DOHH2 (cell line): ENCODE results near the gene MYLK.
"Not testable (repeated sequence)": the region's sequence is repeated elsewhere in the genome, so short reads cannot be mapped to it uniquely, and the experiment has no call there.

ENCODE experiments used
- H3F3A ChIP-seq: fragments of 200-600 bp; sonication (generic), shearing (Covaris generic); 2 replicates; pipeline ENCODE4 v1.6.0; 2016; ENCODE audit warnings: antibody characterized with exemption, mild to moderate bottlenecking; ENCODE audit not compliant: control insufficient read depth, insufficient read depth
- H3K27ac ChIP-seq: fragments of 200-600 bp; sonication (generic); 2 replicates; pipeline ENCODE4 v1.5.1; 2014; ENCODE audit warnings: low read depth, mild to moderate bottlenecking, low read length, moderate library complexity
- H3K27me3 ChIP-seq: fragments of 200-600 bp; sonication (generic); 2 replicates; pipeline ENCODE4 v1.6.1; 2014; ENCODE audit warnings: mild to moderate bottlenecking, low read length, mixed read lengths; ENCODE audit not compliant: control insufficient read depth
- H3K36me3 ChIP-seq: fragments of 200-600 bp; sonication (generic); 2 replicates; pipeline ENCODE4 v1.6.1; 2014; ENCODE audit warnings: mild to moderate bottlenecking, low read length, moderate library complexity, mixed read lengths; ENCODE audit not compliant: control insufficient read depth
- H3K4me1 ChIP-seq: fragments of 200-600 bp; sonication (generic); 2 replicates; pipeline ENCODE4 v1.6.1; 2014; ENCODE audit warnings: mild to moderate bottlenecking, low read length, mixed read lengths; ENCODE audit not compliant: control insufficient read depth
- H3K4me2 ChIP-seq: fragments of 200-600 bp; sonication (generic); 2 replicates; pipeline ENCODE4 v1.6.0; 2014; ENCODE audit warnings: mild to moderate bottlenecking, low read length, moderate library complexity
- H3K4me3 ChIP-seq: fragments of 200-600 bp; sonication (generic); 2 replicates; pipeline ENCODE4 v1.5.1; 2014; ENCODE audit warnings: mild to moderate bottlenecking, low read length, mixed read lengths
- H3K79me2 ChIP-seq: fragments of 200-600 bp; sonication (generic); 2 replicates; pipeline ENCODE4 v1.6.1; 2014; ENCODE audit warnings: mild to moderate bottlenecking, low read length, mixed read lengths; ENCODE audit not compliant: control insufficient read depth
- H3K9me2 ChIP-seq: fragments of 200-600 bp; sonication (generic); replicated peaks from 2 replicates; pipeline ENCODE4 v1.6.1; 2014; ENCODE audit warnings: mild to moderate bottlenecking, low read length, mixed read lengths; ENCODE audit not compliant: control insufficient read depth
- H3K9me3 ChIP-seq: fragments of 200-600 bp; sonication (generic); 2 replicates; pipeline ENCODE4 v1.6.1; 2014; ENCODE audit warnings: antibody characterized with exemption, low read length, mixed read lengths; ENCODE audit not compliant: control insufficient read depth, insufficient read depth
- H4K20me1 ChIP-seq: fragments of 200-600 bp; sonication (generic); 2 replicates; pipeline ENCODE4 v1.6.0; 2014; ENCODE audit warnings: low read depth, mild to moderate bottlenecking, antibody characterized with exemption, low read length, moderate library complexity; ENCODE audit not compliant: control insufficient read depth, insufficient read depth
- CTCF ChIP-seq: fragments of 200-600 bp; sonication (generic); IDR thresholded peaks from one replicate; pipeline ENCODE4 v1.5.1; 2014; ENCODE audit warnings: antibody characterized with exemption, mild to moderate bottlenecking, low read depth, low read length; ENCODE audit not compliant: poor library complexity, severe bottlenecking
- EZH2phosphoT487 ChIP-seq: fragments of 200-600 bp; sonication (generic); IDR thresholded peaks from 2 replicates; pipeline ENCODE4 v1.6.1; 2017; ENCODE audit warnings: borderline replicate concordance, mild to moderate bottlenecking, antibody characterized with exemption, low read length, moderate library complexity, mixed read lengths

MYLK gene

GRCh38 chr3:123718108-123718507, 166.0 kb downstream of the MYLK start:
- no peaks in the 10 kb centered on the region for H3F3A ChIP-seq
- H4K20me1 ChIP-seq = no peaks in the 10 kb centered on the region
- H3K27me3 ChIP-seq = no peaks in the 10 kb centered on the region
- no peaks in the 10 kb centered on the region for H3K79me2 ChIP-seq
- H3K27ac ChIP-seq = no peak overlapping the region
- H3K4me2 ChIP-seq = no peak overlapping the region
- H3K9me3 ChIP-seq = no peaks in the 10 kb centered on the region
- no peaks in the 10 kb centered on the region for H3K4me1 ChIP-seq
- H3K9me2 ChIP-seq = no peaks in the 10 kb centered on the region
- no peak overlapping the region for H3K4me3 ChIP-seq
- no peaks in the 10 kb centered on the region for H3K36me3 ChIP-seq
- TF ChIP-seq EZH2phosphoT487 (no peak), CTCF (no peak)

GRCh38 chr3:123717451-123717850, 166.7 kb downstream of the MYLK start:
- not testable (repeated sequence) for H3K36me3 ChIP-seq, H3K9me2 ChIP-seq

GRCh38 chr3:123716411-123716810, 167.7 kb downstream of the MYLK start:
- Histone ChIP-seq H3K9me2 (no peaks in the 10 kb centered on the region), H3K79me2 (no peaks in the 10 kb centered on the region), H3K27me3 (no peaks in the 10 kb centered on the region), H3K4me1 (no peaks in the 10 kb centered on the region), H3K36me3 (no peaks in the 10 kb centered on the region), H3K9me3 (no peaks in the 10 kb centered on the region), H3K27ac (no peak overlapping the region), H3F3A (no peaks in the 10 kb centered on the region), H4K20me1 (no peaks in the 10 kb centered on the region), H3K4me3 (no peak overlapping the region), H3K4me2 (no peak overlapping the region)
- TF ChIP-seq CTCF = no peak
- no peak for TF ChIP-seq EZH2phosphoT487

More at GRCh38 chr3:123717451-123717850, 166.7 kb downstream of the MYLK start:
- not testable (repeated sequence) for H3K4me2 ChIP-seq, H3K27me3 ChIP-seq, H3F3A ChIP-seq, H3K79me2 ChIP-seq, H3K27ac ChIP-seq, H4K20me1 ChIP-seq, H3K4me1 ChIP-seq, H3K9me3 ChIP-seq, H3K4me3 ChIP-seq

GRCh38 chr3:123713211-123713610, 170.9 kb downstream of the MYLK start:
- Histone ChIP-seq H3K79me2 (no peaks in the 10 kb centered on the region), H3K27me3 (no peaks in the 10 kb centered on the region), H3K4me1 (no peaks in the 10 kb centered on the region), H3K9me2 (no peaks in the 10 kb centered on the region), H3K27ac (no peak overlapping the region), H3K4me3 (no peak overlapping the region), H3K4me2 (no peak overlapping the region), H3K36me3 (no peaks in the 10 kb centered on the region), H3F3A (no peaks in the 10 kb centered on the region), H3K9me3 (no peaks in the 10 kb centered on the region), H4K20me1 (no peaks in the 10 kb centered on the region)
- TF ChIP-seq CTCF = no peak
- no peak for TF ChIP-seq EZH2phosphoT487
